Thyroid gland (tissue), 4 donors: Measurements from ENCODE around the gene ZNF562.

ENCODE experiments used
- CTCF ChIP-seq, 6 experiments: fragments of 200-600 bp in 3 of 6; fragments of 450-650 bp in 3 of 6; sonication (generic) in 3 of 6; IDR thresholded peaks; one replicate each; pipeline ENCODE4 v1.5.1; 2016 to 2019; ENCODE audit warnings: antibody characterized with exemption in 6 of 6, mild to moderate bottlenecking in 2 of 6, inconsistent platforms in 1 of 6, moderate library complexity in 1 of 6
- POLR2A ChIP-seq, 2 donors: fragments of 450-650 bp; IDR thresholded peaks; one replicate each; pipeline ENCODE4 v1.6.1; 2017; ENCODE audit warnings: antibody characterized with exemption in 2 of 2, mild to moderate bottlenecking in 2 of 2, moderate library complexity in 1 of 2

GRCh38 chr19:9724157-9724556 lies 49.3 kb upstream of the ZNF562 start:
- TF ChIP-seq CTCF (IDR thresholded peaks at IDR 0.05), result no peak
- no peak for TF ChIP-seq POLR2A (IDR thresholded peaks at IDR 0.05)
